HG02610 (cell line): ENCODE measurements around the gene KIAA1549.

Source experiments
- ATAC-seq: cut with Tn5 transposase; IDR thresholded peaks from one replicate; pipeline ENCODE4 v1.9.1; 2021; ENCODE audit warnings: mild to moderate bottlenecking, moderate library complexity; ENCODE audit not compliant: unreplicated experiment

Gene KIAA1549

GRCh38 chr7:138886501-138886917, 94.7 kb downstream of the KIAA1549 start:
- peak; percentile 69 for ATAC-seq

GRCh38 chr7:138885383-138886147, 95.6 kb downstream of the KIAA1549 start:
- ATAC-seq = no peak

GRCh38 chr7:138882249-138882648, 98.9 kb downstream of the KIAA1549 start:
- ATAC-seq = no peak

DNA sequence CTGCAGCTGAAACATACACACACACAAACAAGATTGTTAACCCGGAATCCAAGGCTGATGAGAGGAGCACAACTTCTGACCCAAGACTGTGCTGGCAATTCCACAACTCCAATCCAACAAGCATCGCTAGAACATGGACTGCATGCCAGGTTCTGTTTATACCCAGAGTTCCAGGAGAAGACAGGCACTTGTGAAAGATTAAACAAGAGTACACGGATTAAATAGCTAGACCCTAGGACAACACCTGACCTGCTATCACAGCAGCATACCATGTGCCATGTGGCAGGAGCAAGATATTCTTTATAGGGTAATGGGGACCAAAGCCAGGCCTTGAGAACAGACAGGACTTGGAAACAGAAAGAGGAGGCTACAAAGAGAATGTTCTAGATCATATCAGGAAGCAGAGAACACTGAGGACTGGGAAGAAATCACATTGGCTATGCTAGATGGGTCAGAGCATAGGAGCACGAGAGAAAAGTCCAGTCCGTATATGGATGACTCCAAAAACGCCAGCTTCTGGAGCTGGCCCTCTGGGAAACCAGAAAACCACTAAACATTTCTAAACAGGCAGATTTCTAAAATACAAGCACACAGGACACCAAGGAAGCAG, 99.5 kb downstream of the KIAA1549 start:
- no peak for ATAC-seq

- no peak for ATAC-seq
Measured at GRCh38 chr7:138880881-138881578, 100.2 kb downstream of the KIAA1549 start.

- no peak for ATAC-seq
Measured at GRCh38 chr7:138879356-138879755, 101.8 kb downstream of the KIAA1549 start.

DNA sequence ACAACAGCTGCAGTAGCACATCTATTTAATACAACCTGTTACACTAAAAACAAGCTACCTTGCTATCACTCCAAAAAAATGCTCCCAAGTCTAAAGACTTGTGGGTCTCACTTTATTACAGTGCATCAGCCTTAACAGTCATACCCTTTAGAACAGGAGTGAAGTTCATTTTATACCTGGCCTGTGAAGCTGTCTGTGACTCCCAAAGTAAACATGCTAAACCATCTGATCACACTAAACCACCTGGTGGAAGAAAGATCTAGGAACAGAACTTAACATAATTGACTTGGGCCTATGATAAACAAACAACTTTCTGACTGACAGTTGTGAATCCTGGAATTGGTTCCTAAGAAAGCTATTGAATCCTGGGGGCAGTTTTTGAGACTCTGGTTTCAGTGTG, 102.3 kb downstream of the KIAA1549 start:
- ATAC-seq = no peak

- ATAC-seq = no peak
Measured at GRCh38 chr7:138878051-138878450, 103.1 kb downstream of the KIAA1549 start.

GRCh38 chr7:138876326-138876725, 104.9 kb downstream of the KIAA1549 start:
- ATAC-seq = no peak

DNA sequence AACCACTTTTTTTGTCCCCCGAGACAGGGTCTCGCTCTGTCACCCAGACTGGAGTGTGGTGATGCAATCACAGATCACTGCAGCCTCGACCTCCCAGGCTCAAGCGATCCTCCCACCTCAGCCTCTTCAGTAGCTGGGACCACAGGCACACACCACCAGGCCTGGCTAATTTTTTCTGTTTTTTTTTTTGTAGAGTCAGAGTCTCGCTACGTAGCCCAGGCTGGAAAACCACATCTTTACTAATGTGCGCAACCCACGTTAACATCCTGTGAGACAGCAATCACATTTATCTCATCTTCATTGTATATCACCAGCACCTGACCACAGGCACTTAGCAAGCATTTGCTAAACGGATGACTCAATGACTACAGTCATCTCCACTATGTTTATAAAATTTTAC, 105.4 kb downstream of the KIAA1549 start:
- no peak for ATAC-seq

GRCh38 chr7:138873220-138873892, 107.8 kb downstream of the KIAA1549 start:
- ATAC-seq = no peak

- ATAC-seq = no peak
Measured at GRCh38 chr7:138872576-138872975, 108.6 kb downstream of the KIAA1549 start.

DNA sequence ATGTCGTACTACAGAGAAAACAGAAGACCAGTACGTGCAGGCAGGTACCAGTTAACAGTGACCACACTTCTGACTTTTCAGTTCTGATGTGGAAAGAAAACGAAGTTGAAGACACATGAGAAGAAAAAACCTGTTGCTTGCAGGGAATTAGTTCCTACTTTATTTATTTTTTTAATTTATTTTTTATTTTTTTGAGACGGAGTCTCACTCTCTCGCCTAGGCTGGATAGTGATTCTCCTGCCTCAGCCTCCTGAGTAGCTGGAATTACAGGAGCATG, 109.4 kb downstream of the KIAA1549 start:
- no peak for ATAC-seq

DNA sequence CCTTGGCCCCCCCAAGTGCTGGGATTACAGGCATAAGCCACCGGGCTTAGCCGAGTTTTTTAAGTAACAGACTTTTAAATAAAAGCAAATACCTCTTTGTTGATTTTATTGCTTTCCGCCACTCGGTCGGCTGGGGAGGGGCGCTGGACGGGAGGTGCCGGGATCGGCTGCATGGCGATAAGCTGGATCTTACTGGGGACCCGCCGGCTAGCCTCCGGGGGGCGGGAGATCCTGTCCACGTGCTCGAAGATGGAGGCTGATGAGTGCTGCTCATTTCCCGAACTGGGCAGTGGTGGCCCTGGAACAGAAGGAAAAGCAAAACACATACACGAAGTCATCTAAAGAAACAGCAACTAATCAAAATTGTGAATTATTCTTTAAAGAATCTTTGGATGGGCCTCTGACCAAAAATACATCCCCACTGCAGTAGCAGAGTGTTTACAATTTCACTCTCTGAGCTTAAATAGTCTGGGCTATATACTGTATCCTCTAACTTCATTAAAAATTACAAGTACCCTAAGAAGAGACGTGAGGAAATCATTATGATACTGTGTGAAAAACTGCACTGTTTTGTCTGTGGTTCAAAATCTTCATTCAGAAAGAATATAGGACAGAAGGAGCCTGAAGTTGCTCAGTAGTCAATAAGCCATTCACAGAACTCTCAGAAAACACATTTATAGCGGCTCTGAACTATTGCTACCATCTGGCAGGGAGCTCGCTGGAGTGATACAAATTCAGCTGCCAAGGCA, 110.0 kb downstream of the KIAA1549 start:
- no peak for ATAC-seq

- ATAC-seq = no peak
Measured at GRCh38 chr7:138869353-138869752, 111.8 kb downstream of the KIAA1549 start.

GRCh38 chr7:138868711-138869110, 112.5 kb downstream of the KIAA1549 start:
- ATAC-seq = no peak

DNA sequence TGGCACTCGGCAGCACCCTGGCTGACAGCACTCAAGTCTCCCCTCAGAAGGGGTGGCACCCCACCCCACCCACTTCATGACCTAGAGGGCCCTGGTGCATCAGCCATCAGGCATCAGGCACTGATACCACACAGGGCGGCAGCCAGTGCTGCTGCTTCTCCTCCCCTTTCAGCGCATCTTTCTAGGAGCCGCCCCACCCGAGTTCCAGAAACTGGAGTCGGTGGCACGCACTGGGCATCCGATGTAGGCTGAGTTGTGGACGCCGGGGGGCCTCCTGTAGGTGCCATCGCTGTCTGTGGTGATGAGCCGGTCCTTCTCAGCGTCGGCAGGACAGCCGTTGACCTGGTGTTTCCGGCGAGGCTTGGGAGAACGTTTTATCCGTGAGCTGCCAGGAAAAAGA, 113.4 kb downstream of the KIAA1549 start:
- no peak for ATAC-seq

DNA sequence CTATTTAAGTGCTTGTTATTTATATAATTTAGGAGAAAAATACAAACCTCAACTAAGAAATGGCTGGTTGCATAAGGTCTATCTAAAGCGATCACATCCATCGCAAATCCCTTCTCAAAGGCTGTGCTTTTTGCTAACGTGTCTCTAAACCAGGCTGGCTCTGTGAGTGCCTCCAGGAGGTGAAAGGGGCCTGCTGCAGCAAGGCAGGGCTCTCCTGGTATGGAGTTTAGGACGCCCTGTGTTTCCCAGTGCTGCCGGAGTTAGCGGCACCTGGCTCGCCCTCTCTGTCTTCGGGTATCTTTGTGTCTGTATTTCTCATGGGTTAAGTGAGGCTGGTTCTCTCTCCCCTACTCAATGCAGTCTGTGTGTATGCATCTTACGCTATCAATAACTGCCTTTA, 114.8 kb downstream of the KIAA1549 start:
- ATAC-seq = no peak

DNA sequence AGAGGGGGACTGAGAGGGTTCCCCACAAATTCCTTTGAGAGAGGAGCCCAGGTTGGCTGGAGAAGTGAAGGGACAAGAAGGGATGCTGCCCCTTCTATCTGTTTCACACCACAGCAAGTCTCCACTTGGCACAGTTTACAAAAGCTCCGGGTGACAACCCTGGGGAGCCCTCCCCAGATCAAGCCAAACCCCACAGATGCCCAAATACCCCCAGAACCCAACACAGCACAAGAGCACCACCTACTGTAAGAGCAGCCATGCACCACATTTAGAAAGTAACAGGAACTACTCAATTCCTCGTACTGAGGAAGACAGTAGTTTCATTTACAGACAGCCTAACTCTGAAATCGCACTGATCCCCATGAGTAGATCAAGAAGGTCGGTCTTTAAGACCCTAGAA, 115.3 kb downstream of the KIAA1549 start:
- no peak for ATAC-seq

DNA sequence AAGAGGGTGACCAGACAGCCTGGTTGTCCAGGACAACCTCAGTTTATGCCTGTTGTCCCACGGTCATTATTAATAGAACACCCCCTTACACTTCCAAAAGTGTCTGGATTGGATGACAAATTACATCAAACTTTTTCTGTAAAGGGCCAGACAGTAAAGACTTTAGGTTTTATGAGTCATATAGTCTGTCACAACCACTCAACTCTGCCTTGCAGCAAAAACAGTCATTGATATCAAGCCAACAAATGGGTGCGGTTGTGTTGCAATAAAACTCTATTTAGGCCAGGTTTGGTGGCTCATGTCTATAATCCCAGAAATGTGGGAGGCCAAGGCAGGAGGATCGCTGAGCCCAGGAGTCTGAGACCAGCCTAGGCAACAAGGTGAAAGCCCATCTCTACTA, 116.5 kb downstream of the KIAA1549 start:
- ATAC-seq = no peak

GRCh38 chr7:138863931-138864330, 117.3 kb downstream of the KIAA1549 start:
- ATAC-seq = no peak
